ENCODE data around the gene TRIM9. TPM values are rescaled to one million over a fixed set of nuclear protein-coding genes. Genes with fewer than 3 reads are reported as not detected.

Gene TRIM9
- total and polyA plus RNA-seq, 2 experiments from 2014 or later = 4.4 to 6.2 TPM

DNA sequence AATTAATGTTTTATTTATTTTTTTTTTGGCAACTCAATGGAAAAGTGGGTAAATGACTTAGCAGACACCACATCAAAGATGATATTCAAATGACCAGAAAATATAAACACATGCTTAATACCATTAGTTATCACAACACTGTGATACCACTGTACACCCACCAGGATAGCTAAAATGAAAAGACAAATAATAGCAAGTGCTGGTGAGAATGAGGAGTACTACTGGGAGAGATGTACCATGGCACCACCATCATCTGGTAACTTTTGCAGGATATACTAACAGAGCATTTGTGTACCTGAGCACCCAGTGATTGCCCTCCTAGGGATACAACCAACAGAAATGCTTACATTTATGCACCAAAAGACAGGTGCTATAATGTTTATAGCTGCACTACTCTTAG is 21.9 kb downstream of the TRIM9 start:
- H3K4me3 ChIP-seq = no peak overlapping the region
- DNase-seq (ENCODE audit: low spot score) (no peak), ATAC-seq (no peak)
- no peaks in the 10 kb centered on the region for H4K20me1 ChIP-seq (replicated peaks; ENCODE audit: insufficient read depth)
- no peaks in the 10 kb centered on the region for H3K79me2 ChIP-seq (replicated peaks; ENCODE audit: insufficient read depth)
- H3K27me3 Mint-ChIP-seq (ENCODE audit: insufficient read depth, low read depth, poor library complexity) = peaks cover 2% of the 10 kb centered on the region
- no peak overlapping the region for H3K4me3 Mint-ChIP-seq
- H3K36me3 ChIP-seq (ENCODE audit: insufficient read depth) = no peaks in the 10 kb centered on the region
- TF ChIP-seq STAT1 (IDR thresholded peaks at IDR 0.05; ENCODE audit: unreplicated experiment) = no peak
- TF ChIP-seq ZNF114 (CRISPR knock-in tag; IDR thresholded peaks at IDR 0.05) = no peak
- TF ChIP-seq JUNB (IDR thresholded peaks at IDR 0.05; ENCODE audit: unreplicated experiment) = no peak
- TF ChIP-seq, protein P1, sequence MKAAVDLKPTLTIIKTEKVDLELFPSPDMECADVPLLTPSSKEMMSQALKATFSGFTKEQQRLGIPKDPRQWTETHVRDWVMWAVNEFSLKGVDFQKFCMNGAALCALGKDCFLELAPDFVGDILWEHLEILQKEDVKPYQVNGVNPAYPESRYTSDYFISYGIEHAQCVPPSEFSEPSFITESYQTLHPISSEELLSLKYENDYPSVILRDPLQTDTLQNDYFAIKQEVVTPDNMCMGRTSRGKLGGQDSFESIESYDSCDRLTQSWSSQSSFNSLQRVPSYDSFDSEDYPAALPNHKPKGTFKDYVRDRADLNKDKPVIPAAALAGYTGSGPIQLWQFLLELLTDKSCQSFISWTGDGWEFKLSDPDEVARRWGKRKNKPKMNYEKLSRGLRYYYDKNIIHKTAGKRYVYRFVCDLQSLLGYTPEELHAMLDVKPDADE (IDR thresholded peaks at IDR 0.05) = no peak
- no peak for TF ChIP-seq POLR2AphosphoS5 (IDR thresholded peaks at IDR 0.05; ENCODE audit: low read depth)
- no peak for TF ChIP-seq CREB1 (CRISPR knock-in tag; IDR thresholded peaks at IDR 0.05; ENCODE audit: low read depth)
- TF ChIP-seq ZNF331 (CRISPR knock-in tag; IDR thresholded peaks at IDR 0.05; ENCODE audit: low read depth) = no peak
- TF ChIP-seq NANOG (IDR thresholded peaks at IDR 0.05; ENCODE audit: borderline replicate concordance) = no peak
- no peak for TF ChIP-seq EZH2phosphoT487 (IDR thresholded peaks at IDR 0.05; ENCODE audit: unreplicated experiment)
- TF ChIP-seq, protein P2, sequence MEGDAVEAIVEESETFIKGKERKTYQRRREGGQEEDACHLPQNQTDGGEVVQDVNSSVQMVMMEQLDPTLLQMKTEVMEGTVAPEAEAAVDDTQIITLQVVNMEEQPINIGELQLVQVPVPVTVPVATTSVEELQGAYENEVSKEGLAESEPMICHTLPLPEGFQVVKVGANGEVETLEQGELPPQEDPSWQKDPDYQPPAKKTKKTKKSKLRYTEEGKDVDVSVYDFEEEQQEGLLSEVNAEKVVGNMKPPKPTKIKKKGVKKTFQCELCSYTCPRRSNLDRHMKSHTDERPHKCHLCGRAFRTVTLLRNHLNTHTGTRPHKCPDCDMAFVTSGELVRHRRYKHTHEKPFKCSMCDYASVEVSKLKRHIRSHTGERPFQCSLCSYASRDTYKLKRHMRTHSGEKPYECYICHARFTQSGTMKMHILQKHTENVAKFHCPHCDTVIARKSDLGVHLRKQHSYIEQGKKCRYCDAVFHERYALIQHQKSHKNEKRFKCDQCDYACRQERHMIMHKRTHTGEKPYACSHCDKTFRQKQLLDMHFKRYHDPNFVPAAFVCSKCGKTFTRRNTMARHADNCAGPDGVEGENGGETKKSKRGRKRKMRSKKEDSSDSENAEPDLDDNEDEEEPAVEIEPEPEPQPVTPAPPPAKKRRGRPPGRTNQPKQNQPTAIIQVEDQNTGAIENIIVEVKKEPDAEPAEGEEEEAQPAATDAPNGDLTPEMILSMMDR (conservative IDR thresholded peaks at IDR 0.05; ENCODE audit: low read depth in 2 of 2) = no peak
- TF ChIP-seq, protein P3, sequence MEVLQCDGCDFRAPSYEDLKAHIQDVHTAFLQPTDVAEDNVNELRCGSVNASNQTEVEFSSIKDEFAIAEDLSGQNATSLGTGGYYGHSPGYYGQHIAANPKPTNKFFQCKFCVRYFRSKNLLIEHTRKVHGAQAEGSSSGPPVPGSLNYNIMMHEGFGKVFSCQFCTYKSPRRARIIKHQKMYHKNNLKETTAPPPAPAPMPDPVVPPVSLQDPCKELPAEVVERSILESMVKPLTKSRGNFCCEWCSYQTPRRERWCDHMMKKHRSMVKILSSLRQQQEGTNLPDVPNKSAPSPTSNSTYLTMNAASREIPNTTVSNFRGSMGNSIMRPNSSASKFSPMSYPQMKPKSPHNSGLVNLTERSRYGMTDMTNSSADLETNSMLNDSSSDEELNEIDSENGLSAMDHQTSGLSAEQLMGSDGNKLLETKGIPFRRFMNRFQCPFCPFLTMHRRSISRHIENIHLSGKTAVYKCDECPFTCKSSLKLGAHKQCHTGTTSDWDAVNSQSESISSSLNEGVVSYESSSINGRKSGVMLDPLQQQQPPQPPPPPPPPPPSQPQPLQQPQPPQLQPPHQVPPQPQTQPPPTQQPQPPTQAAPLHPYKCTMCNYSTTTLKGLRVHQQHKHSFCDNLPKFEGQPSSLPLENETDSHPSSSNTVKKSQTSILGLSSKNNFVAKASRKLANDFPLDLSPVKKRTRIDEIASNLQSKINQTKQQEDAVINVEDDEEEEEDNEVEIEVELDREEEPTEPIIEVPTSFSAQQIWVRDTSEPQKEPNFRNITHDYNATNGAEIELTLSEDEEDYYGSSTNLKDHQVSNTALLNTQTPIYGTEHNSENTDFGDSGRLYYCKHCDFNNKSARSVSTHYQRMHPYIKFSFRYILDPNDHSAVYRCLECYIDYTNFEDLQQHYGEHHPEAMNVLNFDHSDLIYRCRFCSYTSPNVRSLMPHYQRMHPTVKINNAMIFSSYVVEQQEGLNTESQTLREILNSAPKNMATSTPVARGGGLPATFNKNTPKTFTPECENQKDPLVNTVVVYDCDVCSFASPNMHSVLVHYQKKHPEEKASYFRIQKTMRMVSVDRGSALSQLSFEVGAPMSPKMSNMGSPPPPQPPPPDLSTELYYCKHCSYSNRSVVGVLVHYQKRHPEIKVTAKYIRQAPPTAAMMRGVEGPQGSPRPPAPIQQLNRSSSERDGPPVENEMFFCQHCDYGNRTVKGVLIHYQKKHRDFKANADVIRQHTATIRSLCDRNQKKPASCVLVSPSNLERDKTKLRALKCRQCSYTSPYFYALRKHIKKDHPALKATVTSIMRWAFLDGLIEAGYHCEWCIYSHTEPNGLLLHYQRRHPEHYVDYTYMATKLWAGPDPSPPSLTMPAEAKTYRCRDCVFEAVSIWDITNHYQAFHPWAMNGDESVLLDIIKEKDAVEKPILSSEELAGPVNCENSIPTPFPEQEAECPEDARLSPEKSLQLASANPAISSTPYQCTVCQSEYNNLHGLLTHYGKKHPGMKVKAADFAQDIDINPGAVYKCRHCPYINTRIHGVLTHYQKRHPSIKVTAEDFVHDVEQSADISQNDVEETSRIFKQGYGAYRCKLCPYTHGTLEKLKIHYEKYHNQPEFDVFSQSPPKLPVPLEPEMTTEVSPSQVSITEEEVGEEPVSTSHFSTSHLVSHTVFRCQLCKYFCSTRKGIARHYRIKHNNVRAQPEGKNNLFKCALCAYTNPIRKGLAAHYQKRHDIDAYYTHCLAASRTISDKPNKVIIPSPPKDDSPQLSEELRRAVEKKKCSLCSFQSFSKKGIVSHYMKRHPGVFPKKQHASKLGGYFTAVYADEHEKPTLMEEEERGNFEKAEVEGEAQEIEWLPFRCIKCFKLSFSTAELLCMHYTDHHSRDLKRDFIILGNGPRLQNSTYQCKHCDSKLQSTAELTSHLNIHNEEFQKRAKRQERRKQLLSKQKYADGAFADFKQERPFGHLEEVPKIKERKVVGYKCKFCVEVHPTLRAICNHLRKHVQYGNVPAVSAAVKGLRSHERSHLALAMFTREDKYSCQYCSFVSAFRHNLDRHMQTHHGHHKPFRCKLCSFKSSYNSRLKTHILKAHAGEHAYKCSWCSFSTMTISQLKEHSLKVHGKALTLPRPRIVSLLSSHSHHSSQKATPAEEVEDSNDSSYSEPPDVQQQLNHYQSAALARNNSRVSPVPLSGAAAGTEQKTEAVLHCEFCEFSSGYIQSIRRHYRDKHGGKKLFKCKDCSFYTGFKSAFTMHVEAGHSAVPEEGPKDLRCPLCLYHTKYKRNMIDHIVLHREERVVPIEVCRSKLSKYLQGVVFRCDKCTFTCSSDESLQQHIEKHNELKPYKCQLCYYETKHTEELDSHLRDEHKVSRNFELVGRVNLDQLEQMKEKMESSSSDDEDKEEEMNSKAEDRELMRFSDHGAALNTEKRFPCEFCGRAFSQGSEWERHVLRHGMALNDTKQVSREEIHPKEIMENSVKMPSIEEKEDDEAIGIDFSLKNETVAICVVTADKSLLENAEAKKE (CRISPR knock-in tag; IDR thresholded peaks at IDR 0.05) = no peak
- no peaks in the 10 kb centered on the region for H3K9me2 ChIP-seq (ENCODE audit: insufficient read depth)
- H3K36me3 Mint-ChIP-seq (ENCODE audit: low read depth) = no peaks in the 10 kb centered on the region; the same call in 2 of the 3 replicates
- no peak overlapping the region for H2AFZ ChIP-seq
- no peaks in the 10 kb centered on the region; the same call in 2 of the 3 replicates for H3K4me1 Mint-ChIP-seq
- H3K27ac Mint-ChIP-seq = no peak overlapping the region
- no peaks in the 10 kb centered on the region for H3K27me3 ChIP-seq (ENCODE audit: insufficient read depth)
- H3K4me2 ChIP-seq = no peak overlapping the region
- no peaks in the 10 kb centered on the region for H3K9me3 Mint-ChIP-seq
- no peaks in the 10 kb centered on the region for H3K4me1 ChIP-seq (ENCODE audit: insufficient read depth)
- H3F3A ChIP-seq (replicated peaks; ENCODE audit: low read depth) = no peaks in the 10 kb centered on the region
- H3K27ac ChIP-seq (ENCODE audit: low read depth) = no peak overlapping the region
